ENCODE results near the gene HNF1B.

Gene HNF1B

GRCh38 chr17:37744961-37745800 is at the start of gene HNF1B:
HNF1B (minus strand) TSS chr17:37745059; CDS start chr17:37744884, 175 bp downstream.
- no peaks in the 10 kb centered on the region for H3F3A ChIP-seq (ENCODE audit: insufficient read depth, low read length)
- no peaks in the 10 kb centered on the region for H3K36me3 ChIP-seq (ENCODE audit: insufficient read depth, low read length)
- no peak within 1 kb of the TSS for H3K4me3 ChIP-seq (ENCODE audit: low read depth, low read length, poor library complexity, severe bottlenecking)
- no peaks in the 10 kb centered on the region for H3K4me1 ChIP-seq (ENCODE audit: insufficient read depth, low read length, severe bottlenecking)
- no peak within 1 kb of the TSS for H3K4me2 ChIP-seq (ENCODE audit: low read length)
- H2AFZ ChIP-seq (ENCODE audit: low read length), result no peak within 1 kb of the TSS
- H4K20me1 ChIP-seq (ENCODE audit: insufficient read depth, low read length), result no peaks in the 10 kb centered on the region
- H3K9ac ChIP-seq (ENCODE audit: low read length), result no peak within 1 kb of the TSS
- H3K9me2 ChIP-seq (ENCODE audit: low read depth, low read length), result no peaks in the 10 kb centered on the region
- no peaks in the 10 kb centered on the region for H3K79me2 ChIP-seq (ENCODE audit: insufficient read depth, low read length)
- H3K9me3 ChIP-seq (ENCODE audit: low read length), result no peaks in the 10 kb centered on the region
- no peak for TF ChIP-seq CTCF (IDR thresholded peaks at IDR 0.05; ENCODE audit: low read length)
- TF ChIP-seq EZH2 (IDR thresholded peaks at IDR 0.05; ENCODE audit: borderline replicate concordance, low read length), result no peak
- peaks cover 8% of the 10 kb centered on the region; the same call in 1 of the 2 replicates for H3K27me3 ChIP-seq (ENCODE audit: insufficient read depth, low read length)
- no peak within 1 kb of the TSS for H3K27ac ChIP-seq (ENCODE audit: low read depth, low read length, poor library complexity, severe bottlenecking)

GRCh38 chr17:37792787-37793186 is 47.9 kb upstream of the HNF1B start:
- Histone ChIP-seq H3K9me2 (ENCODE audit: low read depth, low read length) (no peaks in the 10 kb centered on the region), H3F3A (ENCODE audit: insufficient read depth, low read length) (no peaks in the 10 kb centered on the region), H3K9me3 (ENCODE audit: low read length) (no peaks in the 10 kb centered on the region), H3K4me1 (ENCODE audit: insufficient read depth, low read length, severe bottlenecking) (no peaks in the 10 kb centered on the region), H3K4me3 (ENCODE audit: low read depth, low read length, poor library complexity, severe bottlenecking) (no peak overlapping the region), H3K9ac (ENCODE audit: low read length) (no peak overlapping the region), H3K4me2 (ENCODE audit: low read length) (no peak overlapping the region), H3K36me3 (ENCODE audit: insufficient read depth, low read length) (no peaks in the 10 kb centered on the region), H4K20me1 (ENCODE audit: insufficient read depth, low read length) (no peaks in the 10 kb centered on the region), H3K27me3 (ENCODE audit: insufficient read depth, low read length) (0 out of 2 replicates have a peak, but pooled peaks cover 1% of the 10 kb centered on the region), H2AFZ (ENCODE audit: low read length) (no peak overlapping the region), H3K79me2 (ENCODE audit: insufficient read depth, low read length) (no peaks in the 10 kb centered on the region), H3K27ac (ENCODE audit: low read depth, low read length, poor library complexity, severe bottlenecking) (no peak overlapping the region)
- TF ChIP-seq EZH2 (IDR thresholded peaks at IDR 0.05; ENCODE audit: borderline replicate concordance, low read length), result no peak
- TF ChIP-seq CTCF (IDR thresholded peaks at IDR 0.05; ENCODE audit: low read length), result no peak

GRCh38 chr17:37791447-37792399 is 46.9 kb upstream of the HNF1B start:
- Histone ChIP-seq H3K9me2 (ENCODE audit: low read depth, low read length) (no peaks in the 10 kb centered on the region), H3K36me3 (ENCODE audit: insufficient read depth, low read length) (no peaks in the 10 kb centered on the region), H3K9ac (ENCODE audit: low read length) (no peak overlapping the region), H3K27ac (ENCODE audit: low read depth, low read length, poor library complexity, severe bottlenecking) (no peak overlapping the region), H4K20me1 (ENCODE audit: insufficient read depth, low read length) (no peaks in the 10 kb centered on the region), H3K4me3 (ENCODE audit: low read depth, low read length, poor library complexity, severe bottlenecking) (no peak overlapping the region), H3K4me2 (ENCODE audit: low read length) (no peak overlapping the region), H3K79me2 (ENCODE audit: insufficient read depth, low read length) (no peaks in the 10 kb centered on the region), H3K9me3 (ENCODE audit: low read length) (no peaks in the 10 kb centered on the region), H3K4me1 (ENCODE audit: insufficient read depth, low read length, severe bottlenecking) (no peaks in the 10 kb centered on the region), H2AFZ (ENCODE audit: low read length) (no peak overlapping the region), H3K27me3 (ENCODE audit: insufficient read depth, low read length) (no peaks in the 10 kb centered on the region), H3F3A (ENCODE audit: insufficient read depth, low read length) (no peaks in the 10 kb centered on the region)
- TF ChIP-seq EZH2 (IDR thresholded peaks at IDR 0.05; ENCODE audit: borderline replicate concordance, low read length) (no peak), CTCF (IDR thresholded peaks at IDR 0.05; ENCODE audit: low read length) (peak; percentile 89)
